GM10248 (cell line): ENCODE results near the gene CD247.
A peak's percentile ranks its signal among the peaks of the same experiment; 100 is the strongest.

Source experiments
- CTCF ChIA-PET: fragments of 300-600 bp; sonication (Branson Sonifier 250); formaldehyde crosslinking; extraction: SDS; loops from one replicate; lab custom pipeline; 2021; ENCODE audit warnings: antibody characterized with exemption; lab: Yijun Ruan, JAX
- POLR2A ChIA-PET: fragments of 350-650 bp; sonication (Branson Sonifier 250); formaldehyde crosslinking; extraction: SDS; loops from one replicate; lab custom pipeline; 2020; ENCODE audit warnings: antibody characterized with exemption; lab: Yijun Ruan, JAX
- DNase-seq: peaks from one replicate; pipeline ENCODE4 v3.0.0; 2012; ENCODE audit errors: extremely low spot score
- CTCF ChIP-seq: IDR thresholded peaks from 2 replicates; pipeline ENCODE4 v1.5.1; 2012; ENCODE audit warnings: mild to moderate bottlenecking, low read depth; ENCODE audit errors: extremely low read depth, missing control alignments, control extremely low read depth

Gene CD247

GRCh38 chr1:167502192-167502551 is 16.2 kb downstream of the CD247 start:
- no peak for TF ChIP-seq CTCF
- POLR2A ChIA-PET: no interaction called here
- DNase-seq: no peak
- CTCF ChIA-PET: interaction anchor here (1.1 to 1.6 kb wide), 2 partner anchors 8 to 13 kb away, joined by 3 to 6 read pairs; no protein-coding TSS in a partner anchor

- no peak for TF ChIP-seq CTCF
- CTCF ChIA-PET: interaction anchor here (1.6 to 1.8 kb wide), 2 partner anchors 8 to 39 kb away, joined by 6 to 11 read pairs; no protein-coding TSS in a partner anchor
- POLR2A ChIA-PET: no interaction called here
Measured at GRCh38 chr1:167501515-167502191, 16.7 kb downstream of the CD247 start.

GRCh38 chr1:167500283-167500860 is 18.0 kb downstream of the CD247 start:
- POLR2A ChIA-PET: no interaction called here
- DNase-seq: peak; percentile 54
- no peak for TF ChIP-seq CTCF
- CTCF ChIA-PET: interaction anchor here (0.7 to 1.8 kb wide), 8 partner anchors 15 to 232 kb away, joined by 3 to 11 read pairs (median 4); no protein-coding TSS in a partner anchor

More at GRCh38 chr1:167501515-167502191, 16.7 kb downstream of the CD247 start:
- no peak for DNase-seq

GRCh38 chr1:167499664-167500101 is 18.6 kb downstream of the CD247 start:
- DNase-seq: peak; percentile 79
- CTCF ChIA-PET: interaction anchor here (0.7 to 2.1 kb wide), 8 partner anchors 8 to 188 kb away, joined by 3 to 11 read pairs (median 4); no protein-coding TSS in a partner anchor
- POLR2A ChIA-PET: no interaction called here
- TF ChIP-seq CTCF: no peak

- no peak for DNase-seq
- no peak for TF ChIP-seq CTCF
- POLR2A ChIA-PET: no interaction called here
- CTCF ChIA-PET: interaction anchor here (0.7 to 2.1 kb wide), 6 partner anchors 9 to 188 kb away, joined by 3 to 6 read pairs (median 4); no protein-coding TSS in a partner anchor
Measured at GRCh38 chr1:167499106-167499505, 19.2 kb downstream of the CD247 start.

- ChIA-PET CTCF (interaction anchor here (1.4 to 1.7 kb wide), 2 partner anchors 12 to 37 kb away, joined by 4 to 8 read pairs; no protein-coding TSS in a partner anchor), POLR2A (no interaction called here)
- no peak for TF ChIP-seq CTCF
- no peak for DNase-seq
Measured at GRCh38 chr1:167496797-167497619, 21.3 kb downstream of the CD247 start.
